Aorta (tissue), 5 donors: ENCODE results near the gene ST3GAL2. TPM values are rescaled to one million over a fixed set of nuclear protein-coding genes. Genes with fewer than 3 reads are reported as not detected.

Source experiments
- ATAC-seq: fragments of 200-7000 bp; cut with Tn5 transposase; one replicate; pipeline ENCODE4 v1.9.1; 2022; ENCODE audit warnings: moderate library complexity; ENCODE audit not compliant: low FRiP score
- DNase-seq, 2 donors: peaks; one replicate each; pipeline ENCODE4 v3.0.0-alpha.2; 2020
- H3K27ac ChIP-seq, 2 donors: one replicate each; pipeline ENCODE4 v1.5.1; 2013; ENCODE audit warnings: low read length in 2 of 2, mild to moderate bottlenecking in 2 of 2, moderate library complexity in 2 of 2, control low read depth in 1 of 2, inconsistent platforms in 1 of 2, low read depth in 1 of 2
- H3K27me3 ChIP-seq, 2 donors: one replicate each; pipeline ENCODE4 v1.6.1; 2013; ENCODE audit warnings: control low read depth in 1 of 2, low read length in 1 of 2, mild to moderate bottlenecking in 1 of 2, moderate library complexity in 1 of 2; ENCODE audit not compliant: insufficient read depth in 2 of 2, control insufficient read depth in 1 of 2
- H3K36me3 ChIP-seq, 2 donors: one replicate each; pipeline ENCODE4 v1.6.1; 2013; ENCODE audit warnings: control low read depth in 1 of 2, low read length in 1 of 2, mild to moderate bottlenecking in 1 of 2; ENCODE audit not compliant: insufficient read depth in 2 of 2, control insufficient read depth in 1 of 2
- H3K4me1 ChIP-seq, 2 donors: one replicate each; pipeline ENCODE4 v1.6.1; 2013; ENCODE audit warnings: low read length in 2 of 2, control low read depth in 1 of 2, mild to moderate bottlenecking in 1 of 2, moderate library complexity in 1 of 2; ENCODE audit not compliant: insufficient read depth in 2 of 2, control insufficient read depth in 1 of 2
- H3K4me3 ChIP-seq, 2 donors: one replicate each; pipeline ENCODE4 v1.5.1; 2013; ENCODE audit warnings: low read length in 2 of 2, control low read depth in 1 of 2, mild to moderate bottlenecking in 1 of 2
- H3K9me3 ChIP-seq: one replicate; pipeline ENCODE4 v1.6.1; 2013; ENCODE audit warnings: mild to moderate bottlenecking, low read length; ENCODE audit not compliant: control insufficient read depth
- WGBS, 2 donors: extraction: QIAGEN DNeasy Blood & Tissue Kit; methylation state at CpG; one replicate each; pipeline ENCODE4 v1.1.7; 2013; 5-methylcytosine and 5-hydroxymethylcytosine counted together
- intact Hi-C, 2 donors: fragments of 100-400 bp; cut with DNase I; formaldehyde crosslinking; loops; one replicate each; pipeline versions ENCODE4 v1.14.2 to v1.15.0; 2022
- polyA plus RNA-seq, 2 donors: library from polyadenylated mRNA; stranded (reverse); fragments of 200-250 nt; gene quantifications; one replicate each; pipeline ENCODE4 v1.2.3, GENCODE V29; 2013
- total RNA-seq, 2 donors: library from RNA; stranded (reverse); fragmentation: NEBNext Ultra II Directional; extraction: Animal tissue kit (Norgen Biotek cat#: 25700); gene quantifications; one replicate each; pipeline ENCODE4 v1.2.1, GENCODE V29; 2021
- donor health status: healthy with polysubstance abuse.
- donor health status: Bipolar disorder and iron deficiency.
- donor health status: DM: no; HTN: no; CAD: no.
- donor health status: DM: no; HTN: no; CAD: no.
- donor health status: DM: yes; HTN: yes; CAD: no.

The ST3GAL2 gene
- total and polyA plus RNA-seq, 4 donors, result 4.1 to 39.5 (median 18.4) TPM

GRCh38 chr16:70399951-70400350 lies 38.9 kb downstream of the ST3GAL2 start:
- no peak for DNase-seq
- Histone ChIP-seq H3K4me1 (no peaks in the 10 kb centered on the region), H3K27me3 (no peaks in the 10 kb centered on the region), H3K36me3 (peaks cover 0 to 2% of the 10 kb centered on the region in 2 donors), H3K4me3 (no peak overlapping the region), H3K9me3 (no peaks in the 10 kb centered on the region), H3K27ac (no peak overlapping the region)
- ATAC-seq, result no peak
- intact Hi-C loops, result loop anchor here in 1 of 2 donors (5.0 to 10.0 kb wide), 2 partner anchors 55 to 77 kb away; partner anchors contain the start of gene FCSK
- WGBS, 2 donors, result 89% methylated on average over 10 of the region's 10 CpGs

GRCh38 chr16:70399381-70399780 lies 39.5 kb downstream of the ST3GAL2 start:
- WGBS, 2 donors, result 85 to 88% methylated on average over 8 of the region's 8 CpGs
- Histone ChIP-seq H3K36me3 (peaks cover 0 to 2% of the 10 kb centered on the region in 2 donors), H3K4me1 (no peaks in the 10 kb centered on the region), H3K9me3 (no peaks in the 10 kb centered on the region), H3K27me3 (no peaks in the 10 kb centered on the region), H3K27ac (no peak overlapping the region), H3K4me3 (no peak overlapping the region)
- ATAC-seq (no peak), DNase-seq (no peak)
- intact Hi-C loops, result loop anchor here in 1 of 2 donors (5.0 kb wide), 1 partner anchor 78 kb away; no protein-coding TSS in a partner anchor

GRCh38 chr16:70398177-70398743 lies 40.6 kb downstream of the ST3GAL2 start:
- intact Hi-C loops, result loop anchor here in 1 of 2 donors (5.0 kb wide), 1 partner anchor 79 kb away; no protein-coding TSS in a partner anchor
- no peak for ATAC-seq
- no peak for DNase-seq
- no peak overlapping the region for H3K27ac ChIP-seq
- H3K36me3 ChIP-seq, result peaks cover 0 to 2% of the 10 kb centered on the region in 2 donors
- 93 to 94% methylated on average over 26 to 30 of the region's 30 CpGs for WGBS, 2 donors
- H3K4me1 ChIP-seq, result no peaks in the 10 kb centered on the region
- no peaks in the 10 kb centered on the region for H3K27me3 ChIP-seq
- H3K9me3 ChIP-seq, result no peaks in the 10 kb centered on the region
- no peak overlapping the region for H3K4me3 ChIP-seq

- no peak overlapping the region for H3K27ac ChIP-seq
- ATAC-seq (peak; percentile 6), DNase-seq (no peak)
- intact Hi-C loops, result loop anchor here in 1 of 2 donors (5.0 kb wide), 1 partner anchor 81 kb away; no protein-coding TSS in a partner anchor
- no peak overlapping the region for H3K4me3 ChIP-seq
- peaks cover 0 to 2% of the 10 kb centered on the region in 2 donors for H3K36me3 ChIP-seq
- H3K9me3 ChIP-seq, result no peaks in the 10 kb centered on the region
- H3K27me3 ChIP-seq, result no peaks in the 10 kb centered on the region
- H3K4me1 ChIP-seq, result no peaks in the 10 kb centered on the region
- WGBS, 2 donors, result 81 to 83% methylated on average over 6 of the region's 6 CpGs
Measured at GRCh38 chr16:70396246-70396904, 42.5 kb downstream of the ST3GAL2 start.

- ATAC-seq (peak; percentile 57), DNase-seq (peak; percentile 84 to 88)
- Histone ChIP-seq H3K27me3 (no peaks in the 10 kb centered on the region), H3K36me3 (peaks cover 0 to 2% of the 10 kb centered on the region in 2 donors), H3K4me3 (no peak overlapping the region), H3K9me3 (no peaks in the 10 kb centered on the region), H3K4me1 (no peaks in the 10 kb centered on the region), H3K27ac (no peak overlapping the region)
- intact Hi-C loops, result loop anchor here in 1 of 2 donors (5.0 kb wide), 1 partner anchor 82 kb away; no protein-coding TSS in a partner anchor
- WGBS, 2 donors, result 64 to 65% methylated on average over 8 of the region's 8 CpGs
Measured at GRCh38 chr16:70395345-70395901, 43.5 kb downstream of the ST3GAL2 start.

GRCh38 chr16:70394853-70395252 lies 44.0 kb downstream of the ST3GAL2 start:
- no peak overlapping the region for H3K27ac ChIP-seq
- H3K36me3 ChIP-seq, result peaks cover 0 to 2% of the 10 kb centered on the region in 2 donors
- H3K27me3 ChIP-seq, result no peaks in the 10 kb centered on the region
- DNase-seq (no peak), ATAC-seq (no peak)
- H3K4me3 ChIP-seq, result no peak overlapping the region
- intact Hi-C loops, result loop anchor here in 1 of 2 donors (5.0 kb wide), 1 partner anchor 82 kb away; no protein-coding TSS in a partner anchor
- no peaks in the 10 kb centered on the region for H3K4me1 ChIP-seq
- WGBS, 2 donors, result 92 to 93% methylated on average over 14 of the region's 14 CpGs
- no peaks in the 10 kb centered on the region for H3K9me3 ChIP-seq

- intact Hi-C loops, result no loop called here
- Histone ChIP-seq H3K4me3 (no peak overlapping the region), H3K9me3 (no peaks in the 10 kb centered on the region), H3K27ac (no peak overlapping the region), H3K36me3 (peaks cover 0 to 2% of the 10 kb centered on the region in 2 donors), H3K4me1 (no peaks in the 10 kb centered on the region), H3K27me3 (no peaks in the 10 kb centered on the region)
- no peak for DNase-seq
- no peak for ATAC-seq
- WGBS, 2 donors, result 90 to 94% methylated on average over 6 of the region's 6 CpGs
Measured at GRCh38 chr16:70393662-70394061, 45.2 kb downstream of the ST3GAL2 start.

GRCh38 chr16:70392606-70393005 lies 46.3 kb downstream of the ST3GAL2 start:
- DNase-seq, result no peak

More at GRCh38 chr16:70392606-70393005, 46.3 kb downstream of the ST3GAL2 start:
- intact Hi-C loops, result no loop called here
- Histone ChIP-seq H3K4me3 (no peak overlapping the region), H3K27ac (no peak overlapping the region), H3K27me3 (no peaks in the 10 kb centered on the region), H3K4me1 (no peaks in the 10 kb centered on the region), H3K36me3 (no peaks in the 10 kb centered on the region), H3K9me3 (no peaks in the 10 kb centered on the region)
- WGBS, 2 donors, result 96 to 97% methylated on average over 4 of the region's 4 CpGs
- ATAC-seq, result no peak
